HL-60 (cell line): ENCODE results near the gene MMP23B.
A peak's percentile ranks its signal among the peaks of the same experiment; 100 is the strongest.

Source experiments
- GABPA ChIP-seq: IDR thresholded peaks from 2 replicates; pipeline ENCODE4 v1.6.1; 2012; ENCODE audit warnings: low read depth
- POLR2AphosphoS5 ChIP-seq: IDR thresholded peaks from 2 replicates; pipeline ENCODE4 v1.6.1; 2012; ENCODE audit warnings: low read depth
- TF ChIP-seq, protein P1 (sequence below): IDR thresholded peaks from one replicate; pipeline ENCODE4 v1.5.1; 2011; ENCODE audit warnings: low read length, control low read depth, inconsistent platforms; ENCODE audit not compliant: insufficient read depth

GRCh38 chr1:1614204-1614953 lies 17.6 kb upstream of the MMP23B start:
- TF ChIP-seq, protein P1, sequence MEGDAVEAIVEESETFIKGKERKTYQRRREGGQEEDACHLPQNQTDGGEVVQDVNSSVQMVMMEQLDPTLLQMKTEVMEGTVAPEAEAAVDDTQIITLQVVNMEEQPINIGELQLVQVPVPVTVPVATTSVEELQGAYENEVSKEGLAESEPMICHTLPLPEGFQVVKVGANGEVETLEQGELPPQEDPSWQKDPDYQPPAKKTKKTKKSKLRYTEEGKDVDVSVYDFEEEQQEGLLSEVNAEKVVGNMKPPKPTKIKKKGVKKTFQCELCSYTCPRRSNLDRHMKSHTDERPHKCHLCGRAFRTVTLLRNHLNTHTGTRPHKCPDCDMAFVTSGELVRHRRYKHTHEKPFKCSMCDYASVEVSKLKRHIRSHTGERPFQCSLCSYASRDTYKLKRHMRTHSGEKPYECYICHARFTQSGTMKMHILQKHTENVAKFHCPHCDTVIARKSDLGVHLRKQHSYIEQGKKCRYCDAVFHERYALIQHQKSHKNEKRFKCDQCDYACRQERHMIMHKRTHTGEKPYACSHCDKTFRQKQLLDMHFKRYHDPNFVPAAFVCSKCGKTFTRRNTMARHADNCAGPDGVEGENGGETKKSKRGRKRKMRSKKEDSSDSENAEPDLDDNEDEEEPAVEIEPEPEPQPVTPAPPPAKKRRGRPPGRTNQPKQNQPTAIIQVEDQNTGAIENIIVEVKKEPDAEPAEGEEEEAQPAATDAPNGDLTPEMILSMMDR = no peak
- peak; percentile 64 for TF ChIP-seq GABPA
- no peak for TF ChIP-seq POLR2AphosphoS5
